GM19328 (cell line): Measurements from ENCODE around the gene CLEC16A.

Experiments used
- ATAC-seq: cut with Tn5 transposase; IDR thresholded peaks from one replicate; pipeline ENCODE4 v1.9.1; 2021; ENCODE audit warnings: mild to moderate bottlenecking, moderate library complexity; ENCODE audit not compliant: unreplicated experiment

CLEC16A gene

GRCh38 chr16:11165349-11165748 lies 221.0 kb downstream of the CLEC16A start:
- ATAC-seq: no peak

- no peak for ATAC-seq
These were observed 221.7 kb downstream of the CLEC16A start for GRCh38 chr16:11165894-11166665.

- no peak for ATAC-seq
These were observed 223.2 kb downstream of the CLEC16A start for GRCh38 chr16:11167581-11167980.

DNA sequence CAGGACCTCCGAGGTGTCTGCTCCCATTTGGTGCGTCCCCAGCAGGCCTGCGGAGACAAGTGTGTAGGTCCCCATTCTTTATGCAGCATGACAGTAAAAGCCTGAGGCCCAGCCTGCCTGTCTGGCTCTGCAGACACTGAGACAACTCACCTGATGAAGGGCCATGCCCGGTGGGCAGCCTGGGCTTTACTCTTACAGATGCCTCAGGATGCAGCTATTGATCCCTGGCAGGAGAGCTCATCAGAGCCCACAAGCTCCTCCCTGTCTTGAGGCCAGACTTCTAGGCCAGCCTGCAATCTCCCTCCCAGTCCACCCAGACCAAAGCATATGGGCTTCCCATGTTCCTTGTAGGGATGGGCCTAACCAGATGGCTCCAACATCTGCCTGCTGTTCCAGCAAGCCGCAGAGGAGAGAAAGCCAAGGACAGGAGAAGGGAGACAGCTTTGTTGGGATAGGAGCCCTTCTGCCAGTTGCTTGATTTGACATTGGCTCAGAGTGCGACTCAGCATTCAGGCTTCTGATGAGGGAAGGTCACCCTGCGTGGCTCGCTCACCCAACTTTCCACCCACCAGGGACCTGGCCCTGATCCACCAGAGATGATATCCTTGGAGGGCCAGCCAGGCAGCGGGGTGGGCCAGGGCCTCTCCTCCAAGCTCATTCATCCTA lies 224.2 kb downstream of the CLEC16A start:
- ATAC-seq: no peak

- no peak for ATAC-seq
These were observed 225.3 kb downstream of the CLEC16A start for GRCh38 chr16:11169641-11170040.

- ATAC-seq: no peak
These were observed 225.8 kb downstream of the CLEC16A start for GRCh38 chr16:11170201-11170600.

- no peak for ATAC-seq
These were observed 226.5 kb downstream of the CLEC16A start for GRCh38 chr16:11170696-11171447.

- ATAC-seq: no peak
These were observed 227.0 kb downstream of the CLEC16A start for GRCh38 chr16:11171448-11171709.

GRCh38 chr16:11171757-11172299 lies 227.5 kb downstream of the CLEC16A start:
- ATAC-seq: no peak

- ATAC-seq: no peak
These were observed 229.1 kb downstream of the CLEC16A start for GRCh38 chr16:11173426-11173825.

GRCh38 chr16:11174141-11174540 lies 229.8 kb downstream of the CLEC16A start:
- no peak for ATAC-seq

- ATAC-seq: no peak
These were observed 230.9 kb downstream of the CLEC16A start for GRCh38 chr16:11175106-11175786.

- no peak for ATAC-seq
These were observed 231.5 kb downstream of the CLEC16A start for GRCh38 chr16:11175787-11176341.

DNA sequence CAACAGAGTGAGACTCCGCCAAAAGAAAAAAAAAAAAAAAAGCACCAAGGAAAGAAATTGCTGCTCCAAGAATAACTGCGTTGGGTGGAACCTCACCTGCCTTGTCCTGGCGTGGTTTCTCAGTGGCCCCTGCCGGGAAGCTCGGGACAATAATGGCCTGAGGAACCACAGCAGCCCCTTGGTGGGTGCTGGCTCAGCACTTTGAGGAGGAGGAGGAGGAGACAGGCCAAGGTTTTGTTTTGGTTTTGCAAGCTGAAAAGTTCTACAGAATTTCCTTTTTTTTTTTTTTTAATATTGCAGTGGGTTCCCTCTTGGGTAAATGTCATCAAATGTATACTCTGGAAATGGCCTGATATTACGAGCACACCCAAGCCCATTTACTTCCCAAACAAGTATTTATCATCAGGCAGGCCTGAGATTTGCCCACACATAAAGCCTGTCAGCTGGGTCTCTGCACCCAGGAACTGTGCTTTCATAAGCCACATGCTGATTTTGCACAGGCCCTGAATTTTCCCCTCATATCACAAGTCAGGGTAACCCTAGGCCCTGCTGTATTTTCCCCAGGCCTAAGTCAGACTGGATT lies 233.3 kb downstream of the CLEC16A start:
- no peak for ATAC-seq

GRCh38 chr16:11178424-11178823 lies 234.1 kb downstream of the CLEC16A start:
- ATAC-seq: no peak

GRCh38 chr16:11179574-11179973 lies 235.2 kb downstream of the CLEC16A start:
- no peak for ATAC-seq

- ATAC-seq: no peak
These were observed 236.1 kb downstream of the CLEC16A start for GRCh38 chr16:11180489-11180888.

- ATAC-seq: no peak
These were observed 237.0 kb downstream of the CLEC16A start for GRCh38 chr16:11181242-11181898.

DNA sequence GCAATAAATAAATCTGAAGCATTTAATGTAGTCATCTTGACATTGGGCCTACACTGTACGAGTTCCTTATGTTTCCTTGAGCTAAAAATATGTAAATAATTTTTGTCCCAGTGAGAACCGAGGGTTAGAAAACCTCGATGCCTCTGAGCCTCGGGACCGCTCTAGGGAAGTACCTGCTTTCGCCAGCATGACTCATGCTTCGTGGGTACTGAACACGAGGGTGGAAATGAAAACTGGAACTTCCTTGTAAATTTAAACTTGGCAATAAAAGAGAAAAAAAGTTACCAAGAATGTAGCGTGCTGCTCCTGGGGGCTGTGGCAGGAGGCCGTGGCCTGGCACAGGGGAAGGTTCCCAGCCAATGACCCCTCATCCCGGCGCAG lies 237.5 kb downstream of the CLEC16A start:
- no peak for ATAC-seq

DNA sequence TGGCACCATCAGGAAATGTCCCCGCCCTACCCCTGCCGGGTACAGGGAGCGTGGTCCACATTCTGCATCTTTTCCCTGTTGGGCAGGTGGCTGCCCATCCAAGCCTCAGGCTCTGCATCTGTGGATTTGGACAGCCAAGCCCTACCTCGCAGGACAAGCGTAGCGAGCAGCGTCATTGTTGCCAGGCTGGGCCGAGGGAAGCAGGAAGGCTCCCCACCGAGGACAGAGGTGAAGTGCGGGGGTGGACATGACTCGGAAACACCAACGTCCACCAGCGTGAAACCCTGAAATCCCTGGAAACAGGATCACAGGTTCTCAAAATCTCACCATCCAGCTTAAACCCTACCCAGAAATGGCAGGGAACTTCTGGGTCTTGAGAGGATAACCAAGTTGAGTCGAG lies 238.0 kb downstream of the CLEC16A start:
- no peak for ATAC-seq
